Glutamatergic neuron (in vitro differentiated cells): ENCODE data around the gene ATP2C1. TPM values are rescaled to one million over a fixed set of nuclear protein-coding genes. Genes with fewer than 3 reads are reported as not detected.

ENCODE experiments used
- DNase-seq: peaks from one replicate; pipeline ENCODE4 v3.0.0; 2022
- H3K27ac Mint-ChIP-seq: one replicate; pipeline ENCODE4 v1.8.0; 2020; ENCODE audit warnings: mild to moderate bottlenecking, mixed read lengths, inconsistent platforms; ENCODE audit not compliant: unreplicated experiment
- H3K27me3 Mint-ChIP-seq: one replicate; pipeline ENCODE4 v1.8.0; 2020; ENCODE audit warnings: mild to moderate bottlenecking, moderate library complexity, mixed read lengths, inconsistent platforms; ENCODE audit not compliant: unreplicated experiment
- H3K36me3 Mint-ChIP-seq: one replicate; pipeline ENCODE4 v1.8.0; 2020; ENCODE audit warnings: mild to moderate bottlenecking, mixed read lengths, inconsistent platforms; ENCODE audit not compliant: unreplicated experiment
- H3K4me1 Mint-ChIP-seq: one replicate; pipeline ENCODE4 v1.8.0; 2020; ENCODE audit warnings: mild to moderate bottlenecking, low read depth, mixed read lengths, inconsistent platforms; ENCODE audit not compliant: unreplicated experiment
- H3K4me3 Mint-ChIP-seq: one replicate; pipeline ENCODE4 v1.8.0; 2020; ENCODE audit warnings: mild to moderate bottlenecking, mixed read lengths, inconsistent platforms; ENCODE audit not compliant: unreplicated experiment
- H3K9me3 Mint-ChIP-seq: one replicate; pipeline ENCODE4 v1.8.0; 2020; ENCODE audit warnings: mild to moderate bottlenecking, moderate library complexity, mixed read lengths, inconsistent platforms; ENCODE audit not compliant: unreplicated experiment
- total RNA-seq: library from RNA; stranded (reverse); fragmentation: NEBNext Ultra II Directional; extraction: Animal tissue kit (Norgen Biotek cat#: 25700); gene quantifications from one replicate; pipeline ENCODE4 v1.2.1, GENCODE V29; 2021; ENCODE audit not compliant: unreplicated experiment
- TF ChIP-seq, protein P1 (sequence below): fragments of 200-600 bp; sonication (generic); IDR thresholded peaks from one replicate; pipeline ENCODE4 v1.5.0; 2021; ENCODE audit not compliant: partially characterized antibody, unreplicated experiment

The ATP2C1 gene
- total RNA-seq, 1 donor from 2014 or later = 130 TPM

DNA sequence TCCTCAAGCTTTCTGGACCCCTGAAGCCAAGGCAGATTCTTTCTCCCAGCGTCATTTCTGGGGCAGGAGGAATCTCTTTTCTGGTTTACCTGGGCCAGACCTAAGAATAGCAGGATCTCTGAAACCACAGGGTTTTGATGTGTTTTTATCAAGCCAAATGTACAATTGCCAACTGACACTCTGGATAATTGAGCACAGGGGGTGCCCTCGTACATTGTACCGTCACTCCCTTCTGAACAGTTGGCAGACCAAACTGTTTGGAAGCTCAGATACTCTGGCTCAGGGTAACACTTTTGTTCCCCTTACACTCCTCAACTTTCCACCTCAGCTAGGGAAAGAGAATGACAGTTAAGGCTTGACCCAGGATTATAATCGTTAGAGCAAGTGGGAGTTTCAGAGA, 82.8 kb downstream of the ATP2C1 start:
- Mint-ChIP-seq H3K4me1 (peaks cover 3% of the 10 kb centered on the region), H3K9me3 (peaks cover 2% of the 10 kb centered on the region), H3K27ac (no peak overlapping the region), H3K36me3 (no peaks in the 10 kb centered on the region), H3K4me3 (no peak overlapping the region), H3K27me3 (no peaks in the 10 kb centered on the region)
- TF ChIP-seq, protein P1, sequence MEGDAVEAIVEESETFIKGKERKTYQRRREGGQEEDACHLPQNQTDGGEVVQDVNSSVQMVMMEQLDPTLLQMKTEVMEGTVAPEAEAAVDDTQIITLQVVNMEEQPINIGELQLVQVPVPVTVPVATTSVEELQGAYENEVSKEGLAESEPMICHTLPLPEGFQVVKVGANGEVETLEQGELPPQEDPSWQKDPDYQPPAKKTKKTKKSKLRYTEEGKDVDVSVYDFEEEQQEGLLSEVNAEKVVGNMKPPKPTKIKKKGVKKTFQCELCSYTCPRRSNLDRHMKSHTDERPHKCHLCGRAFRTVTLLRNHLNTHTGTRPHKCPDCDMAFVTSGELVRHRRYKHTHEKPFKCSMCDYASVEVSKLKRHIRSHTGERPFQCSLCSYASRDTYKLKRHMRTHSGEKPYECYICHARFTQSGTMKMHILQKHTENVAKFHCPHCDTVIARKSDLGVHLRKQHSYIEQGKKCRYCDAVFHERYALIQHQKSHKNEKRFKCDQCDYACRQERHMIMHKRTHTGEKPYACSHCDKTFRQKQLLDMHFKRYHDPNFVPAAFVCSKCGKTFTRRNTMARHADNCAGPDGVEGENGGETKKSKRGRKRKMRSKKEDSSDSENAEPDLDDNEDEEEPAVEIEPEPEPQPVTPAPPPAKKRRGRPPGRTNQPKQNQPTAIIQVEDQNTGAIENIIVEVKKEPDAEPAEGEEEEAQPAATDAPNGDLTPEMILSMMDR = no peak
- no peak for DNase-seq

DNA sequence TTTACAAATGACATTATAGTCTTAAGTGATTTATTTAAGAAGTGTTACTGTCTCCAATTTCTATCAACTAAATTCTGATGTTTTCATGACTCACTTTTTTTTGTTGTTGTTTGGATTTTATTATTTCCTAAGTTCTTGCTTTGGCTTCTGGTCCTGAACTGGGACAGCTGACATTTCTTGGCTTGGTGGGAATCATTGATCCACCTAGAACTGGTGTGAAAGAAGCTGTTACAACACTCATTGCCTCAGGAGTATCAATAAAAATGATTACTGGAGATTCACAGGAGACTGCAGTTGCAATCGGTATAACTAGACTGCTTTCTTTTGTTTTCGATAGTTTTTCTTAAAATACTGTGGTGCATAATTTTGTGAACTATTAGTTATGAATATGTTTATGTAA, 85.2 kb downstream of the ATP2C1 start:
- H3K27me3 Mint-ChIP-seq = no peaks in the 10 kb centered on the region
- no peak overlapping the region for H3K4me3 Mint-ChIP-seq
- H3K27ac Mint-ChIP-seq = no peak overlapping the region
- TF ChIP-seq, protein P1 = no peak
- no peak for DNase-seq
- no peaks in the 10 kb centered on the region for H3K9me3 Mint-ChIP-seq
- peaks cover 3% of the 10 kb centered on the region for H3K4me1 Mint-ChIP-seq
- no peaks in the 10 kb centered on the region for H3K36me3 Mint-ChIP-seq

DNA sequence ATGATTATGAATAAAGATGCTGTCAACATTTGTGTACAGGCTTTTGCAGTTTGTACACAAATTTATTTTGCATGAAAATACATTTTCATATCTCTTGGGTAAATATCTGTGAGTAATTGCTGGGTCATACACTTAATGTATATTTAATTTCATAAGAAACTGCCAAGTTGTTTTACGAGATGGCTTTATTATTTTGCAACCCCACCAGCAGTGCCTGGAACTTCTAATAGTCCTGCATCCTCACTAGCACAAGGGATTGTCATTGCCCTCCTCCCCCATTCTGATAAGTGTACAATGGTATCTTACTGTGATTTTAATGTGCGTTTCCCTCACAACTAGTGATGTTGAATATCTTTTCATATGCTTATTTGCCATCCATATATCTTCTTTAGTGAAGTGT, 87.6 kb downstream of the ATP2C1 start:
- TF ChIP-seq, protein P1 = no peak
- no peaks in the 10 kb centered on the region for H3K27me3 Mint-ChIP-seq
- no peak overlapping the region for H3K27ac Mint-ChIP-seq
- no peaks in the 10 kb centered on the region for H3K4me1 Mint-ChIP-seq
- H3K36me3 Mint-ChIP-seq = no peaks in the 10 kb centered on the region
- no peak for DNase-seq
- H3K9me3 Mint-ChIP-seq = no peaks in the 10 kb centered on the region
- H3K4me3 Mint-ChIP-seq = no peak overlapping the region

- no peaks in the 10 kb centered on the region for H3K9me3 Mint-ChIP-seq
- TF ChIP-seq, protein P1 = no peak
- H3K27ac Mint-ChIP-seq = no peak overlapping the region
- H3K36me3 Mint-ChIP-seq = no peaks in the 10 kb centered on the region
- DNase-seq = no peak
- no peak overlapping the region for H3K4me3 Mint-ChIP-seq
- peaks cover 11% of the 10 kb centered on the region for H3K4me1 Mint-ChIP-seq
- peaks cover 6% of the 10 kb centered on the region for H3K27me3 Mint-ChIP-seq
Measured at GRCh38 chr3:130990282-130990681, 96.4 kb downstream of the ATP2C1 start.

DNA sequence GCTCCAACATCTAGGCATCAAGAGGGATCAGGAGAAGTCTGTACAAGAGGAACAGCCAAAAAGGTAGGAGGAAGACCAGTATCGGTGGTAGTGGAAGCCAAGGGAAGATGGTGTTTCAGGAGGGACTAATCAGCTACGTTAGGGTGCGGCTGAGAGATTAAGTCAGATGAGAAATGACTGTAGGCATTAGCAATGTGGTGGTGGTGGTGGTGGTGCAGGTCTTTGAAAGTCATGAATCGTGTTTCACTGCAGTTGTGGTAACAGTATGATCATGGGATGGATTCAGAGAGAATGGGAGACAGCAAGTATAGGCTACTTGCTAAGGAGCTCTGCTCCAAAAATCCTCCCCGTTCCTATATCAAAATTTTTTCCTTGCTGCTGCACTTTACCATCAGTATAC, 97.2 kb downstream of the ATP2C1 start:
- no peaks in the 10 kb centered on the region for H3K36me3 Mint-ChIP-seq
- TF ChIP-seq, protein P1 = no peak
- no peak overlapping the region for H3K4me3 Mint-ChIP-seq
- H3K4me1 Mint-ChIP-seq = peaks cover 11% of the 10 kb centered on the region
- no peak overlapping the region for H3K27ac Mint-ChIP-seq
- no peaks in the 10 kb centered on the region for H3K9me3 Mint-ChIP-seq
- DNase-seq = no peak
- H3K27me3 Mint-ChIP-seq = peaks cover 6% of the 10 kb centered on the region
